C4-2B (cell line): ENCODE results near the gene DIAPH2.
A peak's percentile ranks its signal among the peaks of the same experiment; 100 is the strongest.

Experiments
- H3K27ac ChIP-seq: fragments of 450-650 bp; 2 replicates; pipeline ENCODE4 v1.5.1; 2017
- ZFX ChIP-seq: fragments of 450-650 bp; IDR thresholded peaks from 2 replicates; pipeline ENCODE4 v1.6.1; 2017
- TF ChIP-seq, protein P1 (sequence below): fragments of 450-650 bp; conservative IDR thresholded peaks from 2 replicates; pipeline ENCODE4 v1.5.1; 2017; ENCODE audit warnings: mild to moderate bottlenecking

Gene DIAPH2

DNA sequence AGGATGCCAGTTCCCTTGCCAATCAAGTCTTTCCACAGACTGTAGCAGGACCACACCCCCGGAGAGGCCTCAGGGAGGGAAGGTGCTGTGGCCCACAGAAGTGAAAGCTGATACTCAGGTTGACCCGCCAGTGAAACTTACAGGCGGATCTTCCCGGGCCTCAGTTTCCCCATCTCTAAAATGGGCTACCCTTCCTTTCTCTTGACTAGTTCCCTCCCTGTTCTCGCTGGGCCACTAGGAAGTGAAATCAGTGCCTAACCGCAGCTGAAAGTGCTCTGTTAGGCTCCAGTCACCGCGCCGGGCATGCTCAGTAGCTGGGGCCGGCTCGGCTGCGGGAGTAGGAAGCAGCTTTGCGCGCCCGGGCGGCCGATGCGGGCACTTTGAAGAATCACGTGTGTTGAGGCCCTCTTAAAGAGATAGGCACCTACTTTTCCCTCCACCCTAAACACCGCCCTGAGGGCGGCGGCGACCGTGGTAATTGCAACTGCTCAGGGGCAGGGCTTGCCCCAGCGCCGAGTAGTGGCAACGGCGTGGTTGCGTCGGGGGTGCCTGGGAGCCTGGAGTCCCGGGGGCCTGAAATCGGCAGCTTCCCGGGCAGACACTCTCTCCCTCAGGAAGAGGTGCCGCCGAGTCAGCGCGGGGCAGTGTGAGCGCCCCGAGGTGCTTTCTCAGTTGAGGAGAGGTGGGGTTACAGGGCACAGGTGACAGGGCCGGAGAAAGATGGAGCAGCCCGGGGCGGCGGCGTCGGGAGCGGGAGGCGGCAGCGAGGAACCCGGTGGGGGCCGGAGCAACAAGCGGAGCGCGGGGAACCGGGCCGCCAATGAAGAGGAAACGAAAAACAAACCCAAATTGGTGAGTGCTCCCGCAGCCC is at the start of gene DIAPH2:
Gene DIAPH2, plus strand, starts transcription at position 504 of the 871 bp plus-strand sequence.
- TF ChIP-seq, protein P1, sequence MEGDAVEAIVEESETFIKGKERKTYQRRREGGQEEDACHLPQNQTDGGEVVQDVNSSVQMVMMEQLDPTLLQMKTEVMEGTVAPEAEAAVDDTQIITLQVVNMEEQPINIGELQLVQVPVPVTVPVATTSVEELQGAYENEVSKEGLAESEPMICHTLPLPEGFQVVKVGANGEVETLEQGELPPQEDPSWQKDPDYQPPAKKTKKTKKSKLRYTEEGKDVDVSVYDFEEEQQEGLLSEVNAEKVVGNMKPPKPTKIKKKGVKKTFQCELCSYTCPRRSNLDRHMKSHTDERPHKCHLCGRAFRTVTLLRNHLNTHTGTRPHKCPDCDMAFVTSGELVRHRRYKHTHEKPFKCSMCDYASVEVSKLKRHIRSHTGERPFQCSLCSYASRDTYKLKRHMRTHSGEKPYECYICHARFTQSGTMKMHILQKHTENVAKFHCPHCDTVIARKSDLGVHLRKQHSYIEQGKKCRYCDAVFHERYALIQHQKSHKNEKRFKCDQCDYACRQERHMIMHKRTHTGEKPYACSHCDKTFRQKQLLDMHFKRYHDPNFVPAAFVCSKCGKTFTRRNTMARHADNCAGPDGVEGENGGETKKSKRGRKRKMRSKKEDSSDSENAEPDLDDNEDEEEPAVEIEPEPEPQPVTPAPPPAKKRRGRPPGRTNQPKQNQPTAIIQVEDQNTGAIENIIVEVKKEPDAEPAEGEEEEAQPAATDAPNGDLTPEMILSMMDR: peak; percentile 24; the same call in 1 of the 2 replicates
- no peak for TF ChIP-seq ZFX
- peak within 1 kb of the TSS; percentile 91 for H3K27ac ChIP-seq

DNA sequence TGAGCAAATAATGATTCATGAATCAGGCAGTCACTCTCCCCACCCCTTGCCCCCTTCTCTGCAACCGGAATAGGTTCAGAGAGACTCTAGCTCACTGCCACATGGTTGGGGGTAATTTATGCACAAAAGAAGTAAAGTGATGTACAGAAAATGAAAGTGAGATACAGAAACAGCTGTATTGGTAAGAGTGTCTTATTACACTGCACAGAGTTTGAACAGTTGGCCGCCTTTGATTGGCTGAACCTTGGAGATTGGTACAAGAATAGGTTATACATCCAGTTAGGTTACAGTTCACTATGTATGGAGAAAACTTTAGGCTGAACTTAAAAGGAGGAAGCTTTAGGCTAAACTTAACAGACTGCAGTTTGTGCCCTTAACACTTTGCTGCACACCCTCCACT is 34.6 kb upstream of the DIAPH2 start:
- no peak overlapping the region for H3K27ac ChIP-seq
- TF ChIP-seq ZFX: no peak
- TF ChIP-seq, protein P1: no peak

DNA sequence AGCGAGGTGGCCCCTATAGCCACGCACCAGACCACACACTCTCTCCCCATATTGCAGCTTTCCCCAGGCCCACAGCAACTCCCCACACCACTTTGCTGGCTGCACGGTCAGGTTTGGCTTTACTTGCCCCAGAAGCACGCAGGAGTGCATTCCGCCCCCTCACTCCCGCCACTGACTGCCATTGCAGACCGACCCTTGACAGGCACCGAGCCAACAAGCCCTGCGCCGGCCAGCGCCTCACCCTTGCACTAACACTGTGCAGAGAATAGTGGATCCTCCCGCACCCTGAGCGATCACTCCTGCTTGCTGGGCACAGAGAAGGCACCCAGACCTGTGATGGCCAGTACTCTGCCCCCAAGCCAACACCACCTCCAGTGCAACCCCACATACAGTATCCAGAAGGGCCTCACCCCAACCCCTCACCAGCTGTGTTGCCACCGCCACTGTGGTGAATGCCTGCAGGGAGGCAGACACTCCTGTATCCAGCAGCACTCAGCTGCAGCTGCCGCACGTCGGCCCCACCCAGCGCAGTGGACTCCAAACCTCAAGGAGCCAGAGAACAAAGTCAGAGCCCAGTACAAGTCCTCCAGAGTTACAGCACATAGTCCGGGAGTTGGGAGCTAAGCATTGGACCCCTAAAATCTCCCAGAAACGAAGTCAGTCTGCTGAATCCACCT is 28.6 kb upstream of the DIAPH2 start:
- H3K27ac ChIP-seq: no peak overlapping the region
- TF ChIP-seq, protein P1: no peak
- no peak for TF ChIP-seq ZFX

DNA sequence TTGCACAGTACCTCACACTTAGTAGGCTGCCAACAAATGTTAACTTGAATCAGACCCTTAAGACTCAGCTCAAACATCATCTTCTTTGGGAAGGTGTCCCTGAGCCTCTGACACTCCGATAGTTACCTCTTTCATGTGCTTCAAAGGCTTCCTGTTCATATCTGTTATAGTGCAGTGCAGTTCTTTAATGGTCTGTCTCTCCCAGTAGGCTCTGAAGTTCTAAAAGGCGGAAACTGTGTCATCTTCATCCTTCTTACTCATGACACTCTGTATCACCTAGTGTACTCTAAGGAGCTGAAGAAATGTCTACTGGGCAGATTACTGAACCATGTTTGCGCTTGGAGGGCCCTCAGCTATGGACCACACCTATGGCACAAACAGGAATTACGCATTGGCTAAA is 2.1 kb upstream of the DIAPH2 start:
- TF ChIP-seq, protein P1: no peak
- no peak for TF ChIP-seq ZFX
- no peak overlapping the region for H3K27ac ChIP-seq

DNA sequence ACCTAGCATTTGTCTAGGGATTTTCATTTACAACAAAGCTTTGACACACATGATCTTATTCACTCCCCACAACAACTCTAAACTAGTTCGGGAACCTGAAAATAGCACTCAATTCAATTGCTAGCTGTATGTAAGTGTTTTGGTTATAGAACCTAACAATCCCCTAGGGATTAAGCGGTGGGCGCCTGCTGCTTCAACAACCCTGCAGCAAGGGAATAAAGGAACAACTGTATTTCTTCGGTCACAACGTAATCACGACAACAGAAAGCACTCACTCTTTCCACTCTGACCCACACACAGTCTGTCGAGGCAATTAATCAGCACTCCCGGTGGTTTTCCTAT is 674 bp upstream of the DIAPH2 start:
- TF ChIP-seq ZFX: no peak
- TF ChIP-seq, protein P1: no peak
- peak overlapping the region; percentile 91 for H3K27ac ChIP-seq

DNA sequence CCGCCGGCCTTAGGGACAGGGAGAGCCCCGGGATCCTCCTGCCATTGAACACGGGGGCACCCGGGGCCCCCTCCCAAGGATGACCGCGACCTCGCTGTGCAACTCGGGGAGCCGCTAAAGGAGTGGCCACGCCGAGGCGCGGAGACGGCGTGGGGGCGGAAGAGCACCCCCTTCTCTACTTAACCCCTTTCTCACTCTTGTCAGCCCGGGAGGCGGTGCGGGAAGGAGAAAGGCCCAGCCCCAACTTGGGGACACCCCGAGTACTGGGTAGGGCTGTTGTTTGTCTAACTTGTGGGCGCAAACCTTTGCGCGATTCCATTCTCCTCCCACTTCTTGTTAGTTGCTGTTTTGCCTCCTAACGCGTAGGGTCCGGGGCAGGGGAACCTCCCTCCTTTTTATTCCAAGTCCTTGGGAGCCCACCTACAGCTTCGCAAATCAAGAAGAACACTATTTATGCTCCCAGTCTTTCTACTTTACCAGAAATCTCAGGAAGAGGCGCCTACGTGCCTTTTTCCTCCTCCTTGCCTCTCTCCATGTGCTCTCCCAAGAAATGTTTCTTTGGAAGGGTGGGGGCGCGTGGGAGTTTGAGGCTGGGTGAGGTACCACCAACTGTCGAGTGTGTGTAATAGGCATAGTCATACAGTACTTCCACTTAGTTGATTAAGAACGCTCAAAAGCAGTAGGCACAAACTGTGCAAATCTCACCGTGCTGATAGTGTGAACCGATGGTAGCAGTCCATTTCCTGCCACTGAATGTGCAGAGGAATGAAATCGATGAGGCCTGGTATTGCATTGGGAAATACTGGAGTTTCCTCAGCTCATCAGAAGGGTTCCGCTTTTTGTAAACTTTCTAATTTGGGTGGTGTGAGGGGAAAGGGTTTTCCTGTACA is 813 bp downstream of the DIAPH2 start:
- TF ChIP-seq, protein P1: no peak
- TF ChIP-seq ZFX: no peak
- H3K27ac ChIP-seq: peak overlapping the region; percentile 91
